GM19035 (cell line): ENCODE measurements around the gene LRRTM2.
"Not testable (repeated sequence)": the region's sequence is repeated elsewhere in the genome, so short reads cannot be mapped to it uniquely, and the experiment has no call there.

ENCODE experiments used
- ATAC-seq: cut with Tn5 transposase; IDR thresholded peaks from one replicate; pipeline ENCODE4 v1.9.1; 2021; ENCODE audit not compliant: unreplicated experiment

The LRRTM2 gene

DNA sequence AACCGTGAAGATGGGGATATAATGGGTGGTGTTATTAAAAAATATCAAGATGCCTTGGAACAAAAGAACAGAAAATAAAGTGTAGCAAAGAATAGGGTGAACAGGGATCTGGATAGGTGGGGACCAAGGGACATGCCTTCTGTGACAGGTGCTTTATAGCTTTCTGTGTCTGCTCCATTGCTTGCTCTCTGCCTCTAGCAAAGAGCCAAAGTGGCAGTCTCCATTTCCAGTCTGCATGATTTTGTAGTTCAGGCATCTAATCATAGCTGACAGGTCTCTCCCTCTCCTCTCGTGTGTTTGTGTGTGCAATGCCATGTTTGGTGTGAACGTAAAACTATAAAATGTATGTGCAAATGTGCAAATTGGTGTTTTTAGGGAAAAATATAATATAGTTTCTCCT is 35.0 kb downstream of the LRRTM2 start:
- ATAC-seq: no peak

DNA sequence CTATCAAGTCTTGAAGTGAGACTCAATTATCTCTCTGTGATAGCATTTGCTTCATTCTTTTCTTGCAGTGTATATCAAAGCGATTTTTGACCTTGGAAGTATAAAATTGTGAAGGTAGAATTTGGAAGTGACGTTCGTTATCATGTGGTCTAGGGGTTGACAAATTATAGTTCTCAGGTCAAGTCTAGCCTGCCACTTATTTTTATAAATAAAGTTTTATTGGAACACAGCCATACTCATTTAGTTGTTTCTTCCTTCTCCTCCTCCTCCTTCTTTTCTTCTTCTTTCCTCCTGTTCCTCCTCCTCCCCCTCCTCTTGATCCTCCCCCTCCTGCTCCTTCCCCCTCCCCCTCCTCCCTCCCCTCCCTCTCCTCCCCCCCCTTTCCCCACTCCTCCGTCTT is 38.0 kb downstream of the LRRTM2 start:
- ATAC-seq: no peak

DNA sequence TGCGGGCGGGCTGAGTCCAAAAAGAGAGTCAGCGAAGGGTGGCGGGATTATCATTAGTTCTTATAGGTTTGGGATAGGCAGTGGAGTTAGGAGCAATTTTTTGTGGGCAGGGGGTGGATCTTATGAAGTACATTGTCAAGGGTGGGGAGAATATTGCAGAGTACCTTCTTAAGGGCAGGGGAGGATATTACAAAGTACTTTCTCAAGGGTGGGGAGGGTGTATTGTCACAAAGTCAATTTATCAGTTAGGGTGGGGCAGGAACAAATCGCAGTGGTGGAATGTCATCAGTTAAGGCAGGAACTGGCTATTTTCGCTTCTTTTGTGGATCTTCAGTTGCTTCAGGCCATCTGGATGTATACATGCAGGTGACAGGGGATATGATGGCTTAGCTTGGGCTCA is 40.3 kb downstream of the LRRTM2 start:
- ATAC-seq: not testable (repeated sequence)

DNA sequence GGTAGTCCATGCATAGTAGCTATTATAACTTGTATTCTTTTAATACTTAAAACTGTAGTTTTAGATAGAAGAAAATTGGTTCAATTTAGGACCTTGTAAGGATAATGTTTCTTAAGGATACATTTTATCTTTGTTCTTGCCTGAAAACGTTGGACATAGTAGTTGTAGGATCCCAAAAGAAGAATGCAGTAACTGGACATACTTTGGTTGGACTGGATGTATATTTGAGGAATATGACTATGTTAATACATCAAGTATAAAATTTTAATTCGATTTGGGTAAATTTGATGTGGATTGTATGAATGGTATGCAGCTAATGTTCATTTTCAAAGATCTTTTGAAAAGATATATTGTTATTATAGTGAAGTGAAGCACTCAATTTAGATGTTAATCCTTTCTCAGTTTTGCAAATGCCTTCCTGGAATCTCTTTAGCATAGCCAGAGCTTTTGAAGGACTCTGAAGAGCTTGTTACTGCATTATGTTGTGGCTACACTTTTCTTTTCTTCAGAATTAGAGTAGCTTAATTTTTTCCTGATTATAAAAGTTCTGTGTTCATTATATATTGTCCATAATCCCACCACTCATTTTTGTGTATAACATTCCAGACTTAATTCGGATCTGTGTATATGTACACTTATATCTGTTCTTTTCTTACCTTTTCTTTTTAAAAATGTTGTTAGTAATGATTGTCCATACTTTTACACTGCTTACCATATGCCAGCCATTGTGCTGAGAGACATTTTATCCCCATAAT is 41.2 kb downstream of the LRRTM2 start:
- ATAC-seq: no peak

DNA sequence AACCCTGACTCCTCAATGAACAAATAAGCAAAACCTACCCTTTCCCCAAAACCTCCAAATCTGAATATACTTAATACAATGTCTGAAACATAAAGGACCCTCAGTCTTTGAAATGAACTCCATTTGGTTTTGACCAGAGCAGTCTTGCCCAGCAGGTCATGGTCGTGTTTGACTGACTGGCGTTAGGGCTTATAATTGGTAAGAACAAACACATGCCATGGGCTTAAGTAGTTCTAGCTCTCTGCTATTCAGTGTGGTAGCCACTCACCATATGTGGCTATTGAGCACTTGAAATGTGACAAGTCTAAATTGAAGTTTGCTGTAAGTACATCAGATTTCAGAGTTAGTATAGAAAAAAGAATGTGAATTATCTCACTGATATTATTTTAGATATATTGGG is 42.1 kb downstream of the LRRTM2 start:
- ATAC-seq: no peak

DNA sequence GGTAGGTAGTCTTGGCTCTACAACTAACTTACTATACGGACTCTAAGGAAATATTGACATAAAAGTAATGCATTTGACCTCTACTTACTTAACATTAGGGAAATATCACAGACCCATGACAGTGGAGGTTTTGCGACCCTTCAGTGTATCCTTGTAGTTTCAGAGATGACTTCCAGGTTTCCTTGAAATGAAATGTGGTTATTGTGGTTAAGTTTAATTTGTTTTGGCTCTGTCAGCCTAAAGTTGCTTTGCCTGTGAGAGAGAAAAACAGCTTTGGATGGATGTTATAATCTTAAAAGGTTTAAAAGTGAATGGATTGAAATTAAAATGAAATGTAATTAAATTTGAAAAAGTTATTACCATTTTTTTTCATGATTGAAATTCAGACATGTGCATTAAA is 42.9 kb downstream of the LRRTM2 start:
- ATAC-seq: no peak

DNA sequence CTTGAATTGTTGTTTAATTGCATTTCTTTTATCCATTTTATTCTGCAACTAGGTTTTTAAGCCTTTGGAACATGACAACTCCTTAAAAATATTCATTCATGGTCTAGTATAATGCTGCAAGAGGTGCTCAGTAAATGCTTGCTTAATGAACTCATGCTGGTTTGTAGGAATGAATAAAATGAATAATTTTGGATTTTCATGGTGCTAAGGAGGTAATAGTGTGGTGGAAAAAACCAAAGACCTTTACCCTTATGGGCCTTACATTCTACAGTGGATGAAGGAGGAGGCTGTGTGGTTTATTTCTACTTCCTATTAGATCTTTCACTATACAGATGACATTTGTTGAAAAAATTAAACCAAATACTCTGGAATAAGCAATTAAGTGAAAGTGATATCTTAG is 43.4 kb downstream of the LRRTM2 start:
- ATAC-seq: no peak

DNA sequence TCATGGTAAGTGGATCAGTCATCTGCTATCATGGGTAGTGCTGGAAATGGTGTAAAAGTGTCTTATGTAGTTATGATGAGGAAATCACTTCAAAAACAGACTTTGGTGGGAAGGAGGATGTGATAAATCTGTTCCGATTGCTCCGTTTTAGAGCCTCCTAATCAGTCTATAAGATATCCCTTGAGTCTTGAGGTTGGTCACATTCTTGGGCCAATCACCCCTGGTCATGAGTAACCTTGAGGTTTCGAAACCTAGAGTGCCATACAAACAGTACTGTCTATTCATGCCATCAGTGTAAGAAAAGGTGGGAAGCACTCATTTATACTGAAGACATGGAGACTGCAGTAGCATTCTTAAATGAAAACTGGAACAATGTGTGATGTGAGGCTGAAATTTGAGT is 45.8 kb downstream of the LRRTM2 start:
- no peak for ATAC-seq

DNA sequence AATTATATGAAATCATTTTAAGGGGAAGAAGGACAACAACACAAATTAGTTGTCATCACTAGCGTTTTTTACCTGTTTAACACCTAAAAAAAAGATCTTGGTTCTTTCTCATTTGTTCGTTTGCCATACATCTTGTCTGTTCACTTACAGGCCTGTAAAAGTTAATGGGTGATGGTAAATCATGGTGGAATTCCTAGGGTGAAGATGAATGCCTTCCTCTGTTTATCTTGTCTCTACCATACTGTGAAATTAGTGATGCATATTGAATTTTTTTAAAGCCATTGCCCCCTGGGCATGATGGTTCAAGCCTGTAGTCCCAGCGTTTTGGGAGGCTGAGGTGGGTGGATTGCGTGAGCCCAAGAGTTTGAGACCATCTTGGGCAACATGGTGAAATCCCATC is 46.6 kb downstream of the LRRTM2 start:
- no peak for ATAC-seq

DNA sequence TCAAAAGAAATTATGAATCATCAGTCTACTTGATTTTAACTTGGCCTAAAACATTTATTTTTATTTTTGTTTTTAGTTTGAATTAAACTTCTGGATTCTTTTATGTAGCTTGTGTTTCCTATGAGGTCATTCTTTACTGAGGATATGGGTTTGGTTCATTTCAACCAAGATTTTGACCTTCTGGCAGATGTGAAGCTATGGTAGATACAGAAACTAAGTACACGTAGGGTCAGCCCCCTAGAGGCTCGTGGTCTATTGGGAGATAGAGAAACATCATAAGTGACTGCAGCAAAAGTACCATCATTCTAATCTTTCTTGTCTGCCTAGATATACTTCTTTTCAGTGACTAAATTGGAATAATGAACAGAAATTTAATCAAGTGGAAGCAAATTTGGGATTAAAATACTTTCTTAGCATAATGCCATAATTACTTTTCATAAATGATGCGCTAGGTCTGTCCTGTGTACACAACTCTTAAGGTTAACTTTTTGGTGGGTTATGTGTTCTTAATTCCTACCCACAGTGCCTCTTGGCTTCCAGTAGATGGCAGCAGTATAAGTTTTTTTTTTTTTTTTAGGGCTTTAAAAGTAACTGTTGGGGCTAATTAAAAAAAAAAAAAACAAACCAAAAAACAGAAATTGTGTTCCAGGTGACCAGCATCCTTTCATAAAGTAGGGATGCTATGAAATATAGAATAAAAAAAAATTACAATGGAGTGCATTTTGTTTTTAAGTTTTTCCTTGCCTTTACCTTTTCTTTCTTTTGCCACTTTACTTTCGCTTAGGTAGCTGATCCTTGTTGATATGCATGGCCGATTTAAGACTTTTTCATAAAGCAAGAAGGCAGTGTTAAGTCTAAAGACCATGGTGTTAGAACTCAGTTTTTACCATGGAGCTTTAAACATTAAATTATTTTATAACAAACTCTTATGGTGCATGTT is 49.9 kb downstream of the LRRTM2 start:
- no peak for ATAC-seq

DNA sequence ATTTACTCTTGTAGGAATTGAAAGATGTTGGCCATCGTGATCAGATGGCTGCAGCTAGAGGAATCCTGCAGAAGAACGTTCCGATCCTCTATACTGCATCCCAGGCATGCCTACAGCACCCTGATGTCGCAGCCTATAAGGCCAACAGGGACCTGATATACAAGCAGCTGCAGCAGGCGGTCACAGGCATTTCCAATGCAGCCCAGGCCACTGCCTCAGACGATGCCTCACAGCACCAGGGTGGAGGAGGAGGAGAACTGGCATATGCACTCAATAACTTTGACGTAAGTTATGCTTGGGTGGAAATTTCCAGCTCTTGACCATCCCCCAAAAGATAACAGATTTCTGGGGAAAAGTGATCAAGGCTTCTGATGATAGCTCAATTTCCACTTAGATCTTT is 50.6 kb downstream of the LRRTM2 start:
- ATAC-seq: no peak

DNA sequence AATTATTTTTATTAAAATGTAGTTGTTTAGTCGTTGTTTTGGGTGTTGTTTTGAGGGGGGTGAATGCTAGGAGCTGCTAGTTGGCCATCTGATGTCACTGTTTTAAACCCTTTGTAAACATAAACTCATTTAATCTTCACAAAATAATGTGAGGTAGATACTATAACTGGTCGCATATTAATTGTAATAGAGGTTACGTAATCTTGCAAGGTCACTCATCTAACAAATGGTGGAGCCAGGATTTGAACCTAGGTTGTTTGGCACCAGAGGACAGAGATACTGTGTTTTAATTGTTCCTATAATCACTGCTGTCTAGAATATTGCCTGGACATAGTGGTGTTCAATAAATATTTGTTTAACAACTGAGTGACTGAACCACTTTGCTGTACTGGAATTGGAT is 54.4 kb downstream of the LRRTM2 start:
- ATAC-seq: no peak

DNA sequence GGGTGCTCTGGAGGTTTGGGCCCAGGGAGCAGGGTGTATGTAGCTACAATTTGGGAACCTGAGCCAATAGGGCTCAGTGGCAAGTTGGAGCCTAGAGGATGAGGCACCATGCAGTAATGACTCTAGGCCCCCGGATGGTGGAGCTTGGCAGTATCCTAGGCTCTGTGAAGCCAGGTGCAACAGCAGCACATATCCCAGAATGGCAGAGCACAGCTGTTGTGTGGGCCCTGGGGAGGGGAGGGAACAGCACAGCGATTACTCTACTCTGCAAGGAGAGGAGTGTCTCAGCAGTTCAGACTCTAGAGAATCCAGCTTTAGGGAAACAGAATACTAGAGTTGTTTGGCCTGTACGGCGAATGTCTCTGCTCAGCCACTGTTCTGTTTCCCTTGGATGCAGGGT is 56.1 kb downstream of the LRRTM2 start:
- no peak for ATAC-seq
